HG03439 (cell line): ENCODE measurements around the gene PTPRN2.
"Not testable (repeated sequence)": the region's sequence is repeated elsewhere in the genome, so short reads cannot be mapped to it uniquely, and the experiment has no call there.

Source experiments
- ATAC-seq: cut with Tn5 transposase; IDR thresholded peaks from one replicate; pipeline ENCODE4 v1.9.1; 2021; ENCODE audit warnings: mild to moderate bottlenecking, moderate library complexity; ENCODE audit not compliant: unreplicated experiment

Gene PTPRN2

GRCh38 chr7:157604661-157605381 is 982.8 kb downstream of the PTPRN2 start:
- no peak for ATAC-seq

GRCh38 chr7:157603716-157604115 is 983.9 kb downstream of the PTPRN2 start:
- no peak for ATAC-seq

- ATAC-seq, result no peak
Observed at GRCh38 chr7:157603005-157603404, 984.6 kb downstream of the PTPRN2 start.

GRCh38 chr7:157602581-157602980 is 985.0 kb downstream of the PTPRN2 start:
- ATAC-seq, result no peak

- ATAC-seq, result no peak
Observed at GRCh38 chr7:157602156-157602555, 985.5 kb downstream of the PTPRN2 start.

GRCh38 chr7:157601530-157601929 is 986.1 kb downstream of the PTPRN2 start:
- no peak for ATAC-seq

GRCh38 chr7:157599491-157599890 is 988.1 kb downstream of the PTPRN2 start:
- no peak for ATAC-seq

GRCh38 chr7:157597562-157597961 is 990.1 kb downstream of the PTPRN2 start:
- ATAC-seq, result no peak

GRCh38 chr7:157596881-157597280 is 990.7 kb downstream of the PTPRN2 start:
- ATAC-seq, result no peak

- no peak for ATAC-seq
Observed at GRCh38 chr7:157596471-157596870, 991.2 kb downstream of the PTPRN2 start.

- ATAC-seq, result no peak
Observed at GRCh38 chr7:157596026-157596425, 991.6 kb downstream of the PTPRN2 start.

- no peak for ATAC-seq
Observed at GRCh38 chr7:157595086-157595855, 992.4 kb downstream of the PTPRN2 start.

GRCh38 chr7:157594306-157594705 is 993.3 kb downstream of the PTPRN2 start:
- no peak for ATAC-seq

GRCh38 chr7:157593541-157593940 is 994.1 kb downstream of the PTPRN2 start:
- ATAC-seq, result no peak

- ATAC-seq, result not testable (repeated sequence)
Observed at GRCh38 chr7:157592636-157593320, 994.8 kb downstream of the PTPRN2 start.

GRCh38 chr7:157590526-157590925 is 997.1 kb downstream of the PTPRN2 start:
- no peak for ATAC-seq

- no peak for ATAC-seq
Observed at GRCh38 chr7:157589680-157590079, 997.9 kb downstream of the PTPRN2 start.

- ATAC-seq, result no peak
Observed at GRCh38 chr7:157587805-157588560, 999.6 kb downstream of the PTPRN2 start.

- no peak for ATAC-seq
Observed at GRCh38 chr7:157587051-157587804, 1000.4 kb downstream of the PTPRN2 start.

GRCh38 chr7:157586426-157586955 is 1001.1 kb downstream of the PTPRN2 start:
- ATAC-seq, result no peak
